GM20431 (cell line): ENCODE results near the gene SLC45A2.
"Not testable (repeated sequence)": the region's sequence is repeated elsewhere in the genome, so short reads cannot be mapped to it uniquely, and the experiment has no call there.

Experiments
- in situ Hi-C: fragments of 300-500 bp; cut with MseI, MboI; formaldehyde crosslinking; loops from one replicate; pipeline ENCODE4 v1.15.0; 2020; ENCODE audit warnings: low sequenced_read_pairs; ENCODE audit not compliant: unreplicated experiment

Gene SLC45A2

GRCh38 chr5:33936004-33936380, 48.5 kb downstream of the SLC45A2 start:
- in situ Hi-C loops, result loop anchor here (25.0 kb wide), 2 partner anchors 349 to 499 kb away; partner anchors contain the start of gene TARS1

- in situ Hi-C loops, result loop anchor here (25.0 kb wide), 2 partner anchors 347 to 497 kb away; partner anchors contain the start of gene TARS1
Measured at GRCh38 chr5:33934176-33934575, 50.3 kb downstream of the SLC45A2 start.

- in situ Hi-C loops, result loop anchor here (25.0 kb wide), 2 partner anchors 346 to 496 kb away; partner anchors contain the start of gene TARS1
Measured at GRCh38 chr5:33933723-33934169, 50.7 kb downstream of the SLC45A2 start.

- in situ Hi-C loops, result loop anchor here (25.0 kb wide), 2 partner anchors 344 to 494 kb away; partner anchors contain the start of gene TARS1
Measured at GRCh38 chr5:33931136-33931535, 53.4 kb downstream of the SLC45A2 start.

GRCh38 chr5:33929925-33930690, 54.4 kb downstream of the SLC45A2 start:
- in situ Hi-C loops, result loop anchor here (25.0 kb wide), 2 partner anchors 343 to 493 kb away; partner anchors contain the start of gene TARS1

- in situ Hi-C loops, result loop anchor here (25.0 kb wide), 2 partner anchors 341 to 491 kb away; partner anchors contain the start of gene TARS1
Measured at GRCh38 chr5:33928283-33928682, 56.2 kb downstream of the SLC45A2 start.

GRCh38 chr5:33927685-33928084, 56.8 kb downstream of the SLC45A2 start:
- in situ Hi-C loops, result loop anchor here (25.0 kb wide), 2 partner anchors 340 to 490 kb away; partner anchors contain the start of gene TARS1

- in situ Hi-C loops, result loop anchor here (25.0 kb wide), 2 partner anchors 338 to 488 kb away; partner anchors contain the start of gene TARS1
Measured at GRCh38 chr5:33925278-33925677, 59.2 kb downstream of the SLC45A2 start.

GRCh38 chr5:33921002-33921401, 63.5 kb downstream of the SLC45A2 start:
- in situ Hi-C loops, result no loop called here

- in situ Hi-C loops, result not testable (repeated sequence)
Measured at GRCh38 chr5:33914844-33915243, 69.6 kb downstream of the SLC45A2 start.

GRCh38 chr5:33906248-33906647, 78.2 kb downstream of the SLC45A2 start:
- in situ Hi-C loops, result not testable (repeated sequence)

GRCh38 chr5:33905381-33905780, 79.1 kb downstream of the SLC45A2 start:
- in situ Hi-C loops, result no loop called here

- in situ Hi-C loops, result no loop called here
Measured at GRCh38 chr5:33903118-33903517, 81.4 kb downstream of the SLC45A2 start.

- in situ Hi-C loops, result no loop called here
Measured at GRCh38 chr5:33901156-33901555, 83.3 kb downstream of the SLC45A2 start.
